AG10803 (cell line): ENCODE results near the gene RPS18.

Experiments used
- DNase-seq: peaks from one replicate; pipeline ENCODE4 v3.0.0; 2010; ENCODE audit warnings: low read depth
- H3K4me3 ChIP-seq: 2 replicates; pipeline ENCODE4 v1.5.1; 2011; ENCODE audit warnings: mild to moderate bottlenecking, low read length, control low read depth
- CTCF ChIP-seq: conservative IDR thresholded peaks from 2 replicates; pipeline ENCODE4 v1.5.1; 2011; ENCODE audit warnings: mild to moderate bottlenecking, low read length, control low read depth, inconsistent platforms

The RPS18 gene

GRCh38 chr6:33286946-33287914 lies 15.4 kb downstream of the RPS18 start:
- no peak overlapping the region; the same call in 1 of the 2 replicates for H3K4me3 ChIP-seq
- TF ChIP-seq CTCF, result no peak
- no peak for DNase-seq

GRCh38 chr6:33288141-33288920 lies 16.5 kb downstream of the RPS18 start:
- H3K4me3 ChIP-seq, result peak overlapping the region; percentile 96
- TF ChIP-seq CTCF, result no peak
- DNase-seq, result no peak

GRCh38 chr6:33288921-33289783 lies 17.3 kb downstream of the RPS18 start, which contains the start of the genes PFDN6 and WDR46:
PFDN6 (plus strand) TSS chr6:33289601; CDS start chr6:33289857, 256 bp downstream.
WDR46 (minus strand) TSS chr6:33289239; CDS start chr6:33289170, 69 bp downstream.
- H3K4me3 ChIP-seq, result peak within 1 kb of the TSS; percentile 96
- peak; percentile 88 for DNase-seq
- TF ChIP-seq CTCF, result no peak

GRCh38 chr6:33289784-33290315 lies 18.0 kb downstream of the RPS18 start:
- no peak for TF ChIP-seq CTCF
- no peak for DNase-seq

GRCh38 chr6:33290459-33290858 lies 18.6 kb downstream of the RPS18 start:
- no peak for DNase-seq
- TF ChIP-seq CTCF, result no peak

More at GRCh38 chr6:33289784-33290315, 18.0 kb downstream of the RPS18 start:
- peak overlapping the region; percentile 96 for H3K4me3 ChIP-seq

GRCh38 chr6:33292996-33293682 lies 21.3 kb downstream of the RPS18 start:
- no peak for TF ChIP-seq CTCF

More at GRCh38 chr6:33290459-33290858, 18.6 kb downstream of the RPS18 start:
- H3K4me3 ChIP-seq, result peak overlapping the region; percentile 96

More at GRCh38 chr6:33292996-33293682, 21.3 kb downstream of the RPS18 start:
- no peak overlapping the region for H3K4me3 ChIP-seq
- DNase-seq, result no peak
